LoVo (cell line): ENCODE results near the gene RTP3.
A peak's percentile ranks its signal among the peaks of the same experiment; 100 is the strongest.

Source experiments
- DNase-seq: peaks from one replicate; pipeline ENCODE4 v3.0.0-alpha.2; 2016; ENCODE audit warnings: low spot score

RTP3 gene

DNA sequence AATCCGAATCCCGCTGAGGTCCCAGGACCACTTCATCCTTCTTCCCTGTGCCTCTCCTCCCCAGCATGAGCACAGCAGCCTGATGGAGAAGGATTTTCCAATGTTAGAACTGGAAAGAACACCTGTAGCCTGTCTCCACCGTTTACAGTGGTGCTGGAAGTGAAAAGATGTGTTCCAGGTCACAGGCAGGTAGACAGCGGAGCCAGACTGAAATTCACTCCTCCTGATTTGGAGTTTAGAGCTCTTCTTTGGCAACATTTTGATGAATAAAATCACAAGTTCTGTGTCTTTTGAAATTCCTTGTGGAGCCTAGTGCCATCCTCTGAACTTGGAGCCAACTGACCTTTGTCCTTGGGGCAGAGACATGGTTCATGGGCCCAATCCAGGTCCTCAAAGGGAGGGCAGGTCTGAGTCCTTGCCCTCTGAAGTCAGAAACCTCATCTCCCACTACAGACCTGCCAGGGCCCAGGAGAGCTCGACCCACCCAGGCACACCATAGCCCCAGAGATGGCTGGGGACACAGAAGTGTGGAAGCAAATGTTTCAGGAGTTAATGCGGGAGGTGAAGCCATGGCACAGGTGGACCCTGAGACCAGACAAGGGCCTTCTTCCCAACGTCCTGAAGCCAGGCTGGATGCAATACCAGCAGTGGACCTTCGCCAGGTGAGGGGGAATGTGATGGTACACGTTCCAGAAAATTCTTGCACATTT, at the start of gene RTP3:
TSS of gene RTP3 (plus strand) at position 421 of the 710 bp plus-strand sequence. CDS start at position 508, 87 bp downstream.
- DNase-seq = no peak

DNA sequence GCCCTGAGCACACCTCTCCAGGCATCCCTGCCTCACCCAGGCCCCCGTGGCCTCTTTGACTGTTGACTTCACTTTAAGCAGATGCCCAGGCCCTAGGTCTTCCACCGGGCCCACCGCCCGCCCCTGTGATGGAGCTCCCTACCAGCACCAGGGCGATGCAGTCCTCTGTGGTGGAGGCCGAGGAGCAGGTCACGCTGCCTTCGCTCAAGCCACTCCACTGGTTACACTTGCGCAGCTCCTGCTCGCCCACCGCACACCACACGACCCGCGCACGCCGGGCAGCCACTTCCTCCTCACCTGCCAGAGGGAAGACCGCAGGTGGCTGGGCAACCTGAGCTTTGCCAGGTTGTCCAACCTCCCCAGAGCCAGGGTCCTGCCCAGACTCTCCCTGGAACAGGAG, 49.1 kb upstream of the RTP3 start:
- DNase-seq = no peak

DNA sequence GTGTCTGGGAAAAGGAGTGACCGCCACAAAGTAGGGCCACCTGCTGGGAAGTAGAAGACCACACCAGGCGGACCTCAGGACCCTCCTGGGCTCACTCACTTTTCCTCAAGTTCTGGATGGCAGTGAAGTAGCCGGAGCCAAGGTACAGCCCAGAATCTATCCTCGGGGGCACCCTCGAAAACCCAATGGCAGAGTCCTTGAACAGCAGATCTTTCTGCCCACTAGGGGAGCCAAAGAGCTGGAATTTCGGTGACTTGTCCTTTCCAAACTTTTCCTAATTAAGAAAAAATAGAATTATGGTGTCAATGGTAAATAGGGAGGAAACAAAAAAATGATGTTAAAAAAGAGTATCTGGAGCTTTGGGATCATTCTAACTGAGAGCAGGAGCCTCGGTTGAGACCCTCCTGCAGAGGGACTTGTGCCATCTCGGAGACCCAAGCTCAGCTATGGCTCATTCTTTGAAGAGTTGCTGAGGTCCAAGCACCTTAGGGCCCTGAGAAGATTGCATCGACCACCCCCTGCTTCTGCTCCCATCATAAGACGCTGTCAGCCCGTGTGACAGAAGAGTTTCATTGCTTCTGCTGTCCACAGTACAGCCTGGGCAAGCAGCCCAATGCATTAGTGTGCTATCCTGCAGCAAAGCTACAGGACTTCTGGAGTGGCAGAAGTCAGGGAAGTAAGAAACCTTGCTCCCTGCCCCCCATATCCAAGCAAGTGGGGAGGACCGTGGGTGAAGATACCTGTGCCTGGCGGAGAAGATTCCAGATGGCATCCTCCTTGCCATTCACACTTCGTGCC, 47.8 kb upstream of the RTP3 start:
- DNase-seq = peak; percentile 9

DNA sequence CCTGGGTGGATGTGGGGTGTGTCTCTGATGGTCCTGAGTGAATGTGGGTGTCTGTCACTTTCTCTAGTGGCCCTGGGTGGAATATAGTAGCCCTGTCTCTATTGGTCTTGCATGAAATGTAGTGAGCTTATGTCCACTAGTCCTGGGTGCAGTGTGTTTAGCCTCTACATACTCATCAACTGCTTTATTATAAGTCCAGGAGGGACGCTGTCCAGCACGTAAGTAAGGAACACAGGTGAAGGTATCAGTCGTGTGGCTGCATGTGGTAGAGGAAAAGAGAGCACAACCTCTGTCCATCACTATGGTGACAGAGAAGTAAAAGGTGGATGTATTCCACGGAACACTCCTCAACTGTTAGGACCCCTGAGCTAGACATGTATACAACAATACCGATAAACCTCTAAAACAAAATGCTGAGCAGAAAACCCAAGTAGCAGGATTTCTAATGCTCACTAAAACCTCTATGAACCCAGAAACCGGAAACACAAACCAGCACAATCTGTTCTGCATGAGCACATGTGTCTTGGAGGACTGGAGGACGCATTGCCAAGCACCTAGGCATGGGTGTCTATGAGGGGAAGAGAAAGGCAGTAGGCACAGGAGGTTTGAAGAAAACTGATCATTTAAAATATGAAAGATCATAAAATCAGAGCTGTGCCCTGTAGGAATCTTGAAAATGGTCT, 44.1 kb upstream of the RTP3 start:
- DNase-seq = no peak

DNA sequence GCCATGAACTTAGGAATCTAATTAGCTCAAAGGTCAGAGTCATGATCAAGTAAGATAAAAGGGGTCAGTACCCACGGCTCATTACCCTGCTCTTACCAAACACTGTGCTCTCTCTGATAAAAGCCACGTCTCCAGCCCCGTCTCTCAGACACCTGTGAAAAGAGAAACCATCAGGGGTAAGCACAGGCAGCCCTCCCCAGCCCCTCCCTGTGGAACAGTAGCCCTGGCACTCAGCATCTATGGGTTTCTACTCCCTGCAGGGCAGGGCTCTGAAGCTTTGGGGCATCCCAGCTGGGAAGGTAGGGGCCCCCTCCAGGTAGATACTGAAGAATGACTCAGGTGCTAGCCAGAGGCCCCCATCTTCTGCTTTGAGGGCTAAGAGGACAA, 43.6 kb upstream of the RTP3 start:
- DNase-seq = no peak

DNA sequence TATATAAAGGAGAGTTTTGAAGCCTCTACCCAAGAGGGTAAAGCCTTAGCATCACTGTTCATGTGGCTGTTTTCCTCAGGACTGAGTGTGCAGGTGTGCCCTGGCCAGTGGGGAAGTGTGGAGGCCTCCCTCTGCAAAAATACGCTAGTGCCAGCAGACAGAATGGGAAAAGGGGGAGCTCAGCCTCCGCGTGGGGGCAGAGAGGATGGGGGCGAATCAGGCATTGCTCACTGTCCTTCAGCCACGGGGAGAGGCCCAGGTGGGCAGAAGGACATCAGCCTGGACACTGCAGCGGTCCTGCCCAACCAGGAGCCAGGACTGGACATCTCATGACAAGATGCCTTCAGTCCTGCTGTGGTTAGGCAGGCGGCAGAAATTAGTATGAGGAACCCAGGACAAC, 43.2 kb upstream of the RTP3 start:
- no peak for DNase-seq

DNA sequence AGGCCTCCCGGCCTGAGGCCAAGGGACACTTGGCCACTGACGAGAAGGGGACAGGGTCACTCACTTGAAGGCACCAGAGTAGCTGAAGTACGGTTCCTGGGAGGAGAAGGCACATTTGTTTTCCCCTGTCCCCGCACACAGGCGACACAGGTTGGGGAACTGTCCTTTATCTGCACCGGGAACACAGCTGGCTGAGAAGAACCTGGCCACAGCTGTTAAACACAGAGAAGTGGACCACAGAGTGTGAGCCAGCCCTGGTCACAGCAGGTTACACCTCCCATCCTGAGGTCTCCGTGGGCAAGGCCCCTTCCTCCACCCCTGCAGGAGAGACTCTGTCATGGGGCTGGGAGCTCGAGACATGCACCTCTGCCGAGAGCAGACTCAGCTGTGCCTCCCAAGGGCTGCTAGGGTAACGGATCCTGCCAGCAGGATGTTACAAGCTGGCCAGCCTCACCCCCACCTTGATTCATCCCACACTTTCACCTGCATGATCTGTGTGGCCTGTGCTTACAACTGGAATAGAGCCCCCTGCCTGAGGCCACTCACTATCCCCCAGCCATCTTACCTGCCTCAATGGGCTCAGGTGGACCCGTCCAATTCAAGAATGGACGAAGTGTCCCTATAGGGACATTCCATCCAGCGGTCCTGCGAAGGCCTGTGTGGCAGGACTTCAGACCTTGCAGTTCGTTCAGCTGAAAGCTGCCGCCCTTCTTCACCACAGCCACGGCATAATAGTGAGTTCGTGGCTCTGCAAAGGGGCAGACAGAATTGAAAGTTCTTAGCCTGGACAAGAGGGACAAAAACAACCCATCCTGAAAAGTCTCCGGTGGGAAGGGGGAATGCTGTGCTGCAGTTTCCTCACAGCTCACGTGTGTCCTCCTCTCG, 42.3 kb upstream of the RTP3 start:
- no peak for DNase-seq

DNA sequence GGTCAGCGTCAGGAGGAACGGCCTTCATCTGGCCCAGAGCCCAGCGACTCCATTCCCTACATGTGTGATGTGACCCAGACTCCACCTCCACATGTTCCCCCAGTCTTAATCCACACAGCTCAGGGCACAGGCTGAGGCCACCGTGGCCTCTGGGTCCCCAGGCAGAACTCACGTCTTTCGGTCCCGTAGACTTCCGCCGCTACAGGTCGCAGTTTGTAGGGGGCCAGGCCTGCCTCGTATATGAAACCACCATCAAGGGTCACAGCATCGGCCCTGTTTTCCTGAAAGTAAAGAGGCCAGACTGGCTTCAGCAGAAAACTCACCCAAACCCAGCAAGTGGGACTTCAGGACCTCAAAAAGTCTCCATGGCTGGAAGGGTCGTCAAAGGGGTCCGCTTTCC, 41.7 kb upstream of the RTP3 start:
- no peak for DNase-seq

DNA sequence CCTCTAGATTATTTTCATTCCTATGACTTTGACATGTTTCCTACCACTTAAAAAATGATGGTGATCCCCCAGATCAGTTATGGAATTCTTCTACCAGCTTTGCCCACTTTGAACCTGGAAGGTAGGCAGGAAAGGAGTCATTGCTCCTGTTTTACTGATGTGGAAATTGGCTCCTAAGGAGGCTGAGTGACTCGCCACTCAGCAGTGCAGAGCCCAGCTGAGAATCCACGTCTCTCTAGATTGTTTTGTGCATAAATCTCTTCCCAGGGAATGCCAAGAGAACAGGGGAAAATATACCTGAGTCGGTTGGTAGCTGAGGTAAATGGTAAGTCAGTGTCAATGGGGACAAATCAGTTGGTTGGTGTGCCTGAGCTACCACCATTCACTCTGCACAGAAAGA, 37.7 kb upstream of the RTP3 start:
- no peak for DNase-seq

DNA sequence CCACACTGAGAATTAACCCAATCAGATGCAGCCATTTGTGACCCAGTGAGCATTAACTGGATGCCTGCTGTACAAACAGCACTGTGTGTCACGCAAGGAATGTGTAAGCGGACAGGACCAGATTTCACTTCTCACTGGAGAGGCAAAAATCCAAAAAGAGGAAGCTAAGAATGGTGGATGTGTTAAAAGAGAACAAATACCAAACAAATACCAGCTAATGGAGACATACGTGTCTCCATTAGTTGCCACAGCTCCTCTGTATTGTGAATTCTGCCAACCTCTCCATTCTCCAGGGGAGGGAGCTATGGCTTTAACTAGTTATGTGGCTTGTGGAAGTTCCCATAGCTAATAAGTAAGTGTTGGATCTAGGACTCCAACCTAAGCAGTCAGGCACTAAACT, 35.7 kb upstream of the RTP3 start:
- no peak for DNase-seq

DNA sequence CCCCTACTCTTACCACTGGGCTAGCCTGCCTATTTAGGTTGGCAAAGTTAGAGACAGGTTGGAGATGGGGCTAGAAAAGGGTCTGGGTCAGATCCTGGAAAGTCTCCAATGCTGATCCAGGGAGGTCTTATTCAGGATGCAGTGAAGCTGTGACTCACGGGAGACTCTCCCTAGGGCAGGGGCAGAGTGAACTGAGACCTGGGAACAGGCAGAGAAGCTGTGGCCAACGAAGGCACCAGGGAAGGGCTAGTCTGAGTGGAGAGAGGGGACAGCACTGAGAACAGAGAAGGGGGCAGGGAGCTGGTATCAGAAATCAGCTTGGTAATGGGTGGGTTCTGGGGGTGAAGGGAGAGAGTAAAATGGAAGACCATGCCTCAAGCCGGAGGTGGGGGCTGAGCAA, 35.3 kb upstream of the RTP3 start:
- DNase-seq = no peak

DNA sequence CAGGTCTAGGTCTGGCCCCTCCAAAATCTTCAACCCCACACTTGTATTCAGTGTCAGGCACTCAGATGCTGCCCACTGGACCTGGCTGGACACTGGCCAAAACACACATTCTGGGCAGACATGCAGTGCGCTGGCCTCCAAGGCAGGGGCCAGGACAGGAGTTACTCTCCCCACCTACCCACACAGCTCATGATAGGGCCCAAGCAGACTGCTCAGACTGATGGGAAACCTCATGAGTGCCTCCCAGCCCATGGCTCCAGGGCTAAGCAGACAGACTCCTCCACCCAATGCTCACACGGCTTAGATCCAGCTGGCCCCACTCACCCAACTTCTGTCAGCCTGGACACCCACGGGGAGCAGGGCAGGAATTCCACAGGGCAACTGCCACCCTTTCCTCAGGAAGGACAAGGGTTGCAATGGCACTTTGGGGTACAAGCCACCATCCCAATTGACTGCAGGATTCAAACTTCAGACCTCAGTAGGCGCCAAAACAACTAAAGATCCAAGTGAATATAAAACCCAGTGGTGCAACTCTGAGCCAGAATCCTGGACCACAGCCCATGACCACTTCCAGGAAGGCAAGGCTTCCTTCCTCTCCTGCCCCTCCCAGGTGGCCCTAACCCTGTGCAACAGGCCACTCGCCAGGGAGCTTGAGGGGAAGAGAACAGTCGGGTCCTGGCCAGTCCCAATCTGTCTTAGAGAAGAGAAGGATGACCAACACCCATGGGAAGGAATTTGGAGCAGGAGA, 34.5 kb upstream of the RTP3 start:
- no peak for DNase-seq

DNA sequence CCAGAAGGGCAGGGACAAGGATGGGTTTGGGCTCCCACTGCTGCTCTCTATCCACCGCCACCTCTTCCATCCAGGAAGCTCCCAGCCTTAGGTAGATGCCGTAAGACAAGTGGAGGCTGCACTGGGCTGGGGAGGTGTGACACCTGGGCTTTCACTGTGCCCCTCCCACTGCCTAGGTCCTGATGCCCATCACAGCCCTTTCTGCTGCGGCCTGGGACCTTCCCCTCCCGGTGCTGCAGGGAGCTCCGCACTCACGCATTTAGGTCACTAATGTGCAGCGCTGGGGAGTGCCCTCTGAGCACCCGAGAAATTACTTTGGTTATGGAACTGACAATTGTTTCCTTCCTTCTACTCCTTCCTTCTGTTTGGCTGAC, 33.9 kb upstream of the RTP3 start:
- DNase-seq = no peak

DNA sequence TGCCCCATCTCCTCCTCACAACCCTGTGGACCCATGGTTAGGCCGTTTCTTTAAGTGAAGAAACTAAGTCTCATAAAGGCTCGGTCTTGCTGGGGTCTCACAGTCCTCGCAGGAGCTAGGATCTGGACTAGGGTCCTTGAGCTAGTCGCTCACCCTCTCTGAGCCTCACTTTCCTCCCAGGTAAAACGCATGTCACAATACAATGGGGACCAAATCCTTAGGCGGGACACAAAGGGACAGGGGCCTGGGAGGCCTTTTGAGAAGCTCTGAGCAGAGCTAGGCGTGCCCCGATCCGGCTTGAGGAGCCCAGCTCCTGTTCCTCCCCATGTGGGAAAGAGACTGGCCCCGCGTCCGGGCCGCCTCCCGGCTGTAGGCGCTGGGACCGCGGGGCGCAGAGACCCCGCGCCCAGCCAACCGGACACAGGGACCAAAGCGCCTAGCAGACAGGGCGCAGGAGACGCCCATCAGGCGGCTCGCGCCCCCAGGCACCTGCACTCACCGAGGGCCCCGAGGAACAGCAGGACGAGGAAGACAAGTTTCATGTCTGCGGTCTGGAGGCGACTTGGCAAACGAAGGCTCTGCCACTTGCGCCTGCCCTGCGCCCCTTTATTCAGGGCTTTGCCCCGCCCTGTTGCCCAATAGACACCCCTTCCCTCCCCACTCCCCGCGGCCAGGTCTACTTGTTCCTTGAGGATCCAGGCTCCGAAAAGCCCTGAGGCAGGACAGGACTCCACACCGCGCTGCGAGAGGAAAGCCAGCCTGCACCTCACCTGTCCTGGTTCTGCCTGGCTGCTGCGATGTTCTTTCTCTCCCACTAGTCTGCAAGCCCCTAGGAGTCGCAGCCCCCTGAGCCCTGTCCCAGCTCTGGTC, 33.2 kb upstream of the RTP3 start, which contains the start of gene LTF:
TSS of gene LTF (minus strand) at position 580 of the 870 bp plus-strand sequence. CDS start at position 542, 38 bp downstream.
- DNase-seq = no peak

DNA sequence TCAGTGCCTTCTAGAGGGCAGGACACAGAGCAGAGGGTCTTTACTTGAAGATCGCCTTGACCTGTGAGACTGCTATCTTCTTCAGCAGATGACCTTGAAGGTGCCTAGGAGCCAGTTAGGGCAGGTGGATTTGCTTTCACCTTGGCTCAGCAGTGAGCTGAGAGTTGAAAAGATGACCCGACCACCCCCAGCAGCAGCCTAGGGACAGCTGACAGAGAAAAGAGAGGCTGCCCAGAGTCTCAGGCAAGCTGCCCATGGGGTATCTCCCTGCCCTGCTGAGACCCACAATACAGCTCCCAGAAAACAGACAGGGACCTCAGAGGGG, 32.6 kb upstream of the RTP3 start:
- DNase-seq = no peak

DNA sequence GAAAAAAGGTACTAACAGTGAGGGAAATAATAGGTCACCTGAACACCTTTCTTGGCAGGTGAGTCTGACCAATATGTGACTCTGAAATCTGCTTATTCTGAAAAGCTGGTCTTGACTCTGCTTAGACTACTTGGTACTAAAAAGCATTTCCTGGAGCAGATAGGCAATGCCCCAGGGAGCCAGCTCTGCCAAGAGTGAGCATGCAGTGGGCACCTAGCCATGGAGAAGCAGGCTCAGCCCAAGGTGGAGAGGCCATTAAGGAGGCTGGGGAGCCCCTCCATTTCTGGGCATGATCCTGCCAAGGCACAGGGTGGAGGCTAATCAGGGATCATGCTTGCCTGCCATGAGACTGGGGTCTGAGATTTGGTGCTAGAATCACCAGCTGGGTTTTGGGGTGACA, 31.5 kb upstream of the RTP3 start:
- DNase-seq = no peak

DNA sequence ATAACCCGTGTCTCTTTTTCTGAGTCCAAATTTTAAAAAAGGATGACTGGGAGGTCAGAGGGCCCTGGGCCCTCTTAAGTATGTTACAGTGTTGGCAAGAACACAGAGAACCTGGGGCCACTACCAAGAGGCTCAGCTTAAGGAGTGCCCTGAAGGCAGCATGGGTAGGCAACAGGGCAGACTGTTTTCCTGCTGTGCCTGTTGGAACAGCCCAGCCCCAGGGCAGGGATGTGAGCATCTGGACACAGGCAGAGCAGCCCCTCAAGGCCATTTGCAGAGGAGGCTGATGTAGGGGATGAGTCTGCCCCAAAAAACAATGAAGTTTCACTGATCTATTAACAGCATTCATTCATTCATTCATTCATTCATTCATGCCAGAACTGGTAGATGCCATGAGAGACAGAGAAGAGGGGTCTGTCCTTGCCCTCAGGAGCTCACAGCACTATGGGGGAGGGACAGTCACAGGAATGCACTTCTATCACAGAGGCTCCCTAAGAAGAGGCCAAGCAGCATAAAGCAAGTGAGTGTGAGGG, 30.8 kb upstream of the RTP3 start:
- DNase-seq = no peak

DNA sequence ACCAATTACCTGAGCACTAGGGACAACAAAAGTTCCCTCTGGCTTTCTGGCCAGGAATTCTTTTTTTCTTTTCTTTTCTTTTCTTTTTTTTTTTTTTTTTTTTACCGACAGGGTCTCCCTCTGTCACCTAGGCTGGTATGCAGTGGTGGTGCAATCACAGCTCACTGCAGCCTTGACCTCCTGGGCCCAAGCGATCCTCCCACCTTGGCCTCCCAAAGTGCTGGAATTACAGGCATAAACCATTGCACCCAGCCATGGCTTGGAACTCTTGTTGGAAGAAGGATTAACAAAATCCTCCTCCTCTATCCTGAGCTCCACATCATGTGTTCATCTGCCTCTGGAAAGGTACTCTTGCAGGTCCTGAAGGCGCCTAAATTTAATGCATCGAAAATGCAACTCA, 30.2 kb upstream of the RTP3 start:
- no peak for DNase-seq

DNA sequence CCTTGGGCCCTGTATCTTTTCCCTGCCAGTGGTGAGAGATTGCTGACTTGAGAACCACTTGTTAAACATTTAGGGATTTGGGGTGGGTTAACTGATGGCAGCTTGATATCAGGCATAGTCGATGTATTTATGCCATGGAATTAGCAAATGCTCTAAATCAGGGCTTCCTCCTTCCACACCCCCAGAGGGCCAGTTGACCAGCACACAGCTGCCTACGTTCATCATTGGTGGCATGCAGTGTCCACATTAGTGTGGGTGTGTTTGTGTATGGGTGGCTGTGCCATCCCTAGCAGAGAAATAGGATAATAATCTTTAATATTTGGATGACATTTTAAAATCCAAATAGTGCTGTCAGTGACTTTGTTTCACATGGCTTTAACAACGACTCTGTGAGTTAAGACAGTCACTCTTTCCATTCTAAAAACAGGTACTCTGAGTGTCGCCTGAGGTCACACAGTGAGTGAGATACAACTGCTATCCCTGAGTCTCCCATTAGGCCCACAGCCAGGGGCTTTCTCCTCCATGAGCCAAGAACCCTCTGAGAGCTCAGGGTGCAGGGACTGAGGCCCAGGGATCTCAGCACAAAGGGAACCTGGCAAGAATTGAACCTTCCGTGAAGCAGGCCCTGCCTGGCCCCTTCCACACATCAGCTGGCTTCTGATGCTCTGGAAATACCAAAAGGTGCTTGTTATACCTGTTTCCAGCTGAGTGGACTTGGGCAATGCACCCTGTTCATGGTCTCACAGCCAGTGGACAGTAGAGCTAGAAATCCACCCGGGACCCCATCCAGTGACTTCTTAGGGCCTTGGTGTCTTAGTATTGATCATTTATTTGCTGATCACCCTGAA, 28.8 kb upstream of the RTP3 start:
- DNase-seq = no peak
